Activated CD4-positive, alpha-beta T cell treated with anti-CD3 and anti-CD28 coated beads, Interleukin-2, amount 50 U/mL, for 24 hours (primary cell): ENCODE data around the gene VDAC1.
"Not testable (repeated sequence)": the region's sequence is repeated elsewhere in the genome, so short reads cannot be mapped to it uniquely, and the experiment has no call there.

ENCODE experiments used
- DNase-seq, 2 donors: peaks; one replicate each; pipeline ENCODE4 v3.0.0-alpha.2; 2020; ENCODE audit warnings: low read depth in 1 of 2, low spot score in 1 of 2

Gene VDAC1

GRCh38 chr5:133968204-133968980, 36.4 kb downstream of the VDAC1 start, which contains the start of gene C5orf15:
TSS of gene C5orf15 (minus strand) at chr5:133968625. CDS start at chr5:133968584, 41 bp downstream.
- DNase-seq = peak; percentile 76 to 87

- DNase-seq = no peak
Observed at GRCh38 chr5:133967698-133968203, 37.0 kb downstream of the VDAC1 start.

- DNase-seq = no peak
Observed at GRCh38 chr5:133967124-133967523, 37.7 kb downstream of the VDAC1 start.

GRCh38 chr5:133966090-133966489, 38.7 kb downstream of the VDAC1 start:
- no peak for DNase-seq

- DNase-seq = no peak
Observed at GRCh38 chr5:133963493-133964128, 41.2 kb downstream of the VDAC1 start.

GRCh38 chr5:133962801-133963476, 41.8 kb downstream of the VDAC1 start:
- DNase-seq = no peak

- no peak for DNase-seq
Observed at GRCh38 chr5:133962131-133962530, 42.6 kb downstream of the VDAC1 start.

GRCh38 chr5:133959643-133960042, 45.1 kb downstream of the VDAC1 start:
- DNase-seq = no peak

- DNase-seq = no peak
Observed at GRCh38 chr5:133957591-133957990, 47.2 kb downstream of the VDAC1 start.

- DNase-seq = no peak
Observed at GRCh38 chr5:133957080-133957479, 47.7 kb downstream of the VDAC1 start.

GRCh38 chr5:133956196-133956595, 48.6 kb downstream of the VDAC1 start:
- DNase-seq = not testable (repeated sequence)

- DNase-seq = no peak
Observed at GRCh38 chr5:133953568-133954145, 51.1 kb downstream of the VDAC1 start.

GRCh38 chr5:133952729-133953567, 51.8 kb downstream of the VDAC1 start:
- no peak for DNase-seq

- DNase-seq = no peak
Observed at GRCh38 chr5:133950821-133951612, 53.8 kb downstream of the VDAC1 start.

GRCh38 chr5:133948721-133949120, 56.1 kb downstream of the VDAC1 start:
- DNase-seq = no peak

GRCh38 chr5:133947431-133947841, 57.3 kb downstream of the VDAC1 start:
- DNase-seq = no peak

GRCh38 chr5:133945568-133945967, 59.2 kb downstream of the VDAC1 start:
- no peak for DNase-seq

- peak in 1 of 2 donors; percentile 50 for DNase-seq
Observed at GRCh38 chr5:133944263-133945185, 60.3 kb downstream of the VDAC1 start.

GRCh38 chr5:133943475-133943817, 61.3 kb downstream of the VDAC1 start:
- DNase-seq = no peak
